Measurements from ENCODE around the gene HSPB7.
"Not testable (repeated sequence)": the region's sequence is repeated elsewhere in the genome, so short reads cannot be mapped to it uniquely, and the experiment has no call there.

The HSPB7 gene

DNA sequence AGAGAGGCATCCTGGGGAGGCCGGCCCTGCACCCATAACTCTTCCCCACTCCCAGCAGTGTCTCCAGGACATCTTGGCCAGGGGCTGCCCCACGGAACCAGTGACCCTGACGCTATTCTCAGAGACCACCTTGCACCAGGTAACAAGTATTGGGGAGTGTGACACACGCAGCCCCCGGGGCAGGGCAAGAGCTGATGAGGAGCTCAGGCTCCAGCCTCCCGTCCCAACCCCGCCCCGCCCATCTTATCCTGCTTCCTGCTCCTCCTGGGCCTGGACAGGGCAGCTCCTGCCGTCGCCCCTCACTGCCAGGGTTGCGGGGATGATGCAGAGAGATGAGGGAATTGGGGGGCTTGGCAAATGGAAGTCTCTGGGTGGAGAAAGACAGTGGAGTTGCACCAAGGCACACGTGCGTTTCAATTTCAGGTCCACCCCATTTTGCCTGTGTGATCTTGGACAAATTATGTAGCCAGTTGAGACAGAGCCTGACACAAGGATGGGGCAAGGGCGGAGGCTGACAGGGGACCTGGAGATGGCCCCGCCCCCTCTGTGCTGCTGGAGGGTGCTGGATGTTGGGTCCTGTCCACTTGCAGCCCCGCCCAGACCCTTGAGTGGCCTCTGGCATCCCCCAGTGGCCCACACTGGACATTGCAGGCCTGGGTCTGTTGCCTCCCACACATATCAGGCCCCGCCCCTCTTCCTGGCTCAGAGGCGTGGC is 14.7 kb upstream of the HSPB7 start:
- no peaks in the 10 kb centered on the region for H3K27me3 ChIP-seq (ENCODE audit: insufficient read depth, poor library complexity, severe bottlenecking)
- peak; percentile 52 to 63 for DNase-seq (ENCODE audit: low read depth in 1 of 2, low spot score in 1 of 2)
- H3K4me3 ChIP-seq (replicated peaks; ENCODE audit: insufficient read depth, low read length): no peak overlapping the region
- no peak overlapping the region for H3K27ac ChIP-seq (replicated peaks)
- TF ChIP-seq SPI1 (IDR thresholded peaks at IDR 0.05; ENCODE audit: borderline replicate concordance, low read depth) (no peak), CTCF (IDR thresholded peaks at IDR 0.05; ENCODE audit: insufficient read depth, low read length) (peak; percentile 68)

DNA sequence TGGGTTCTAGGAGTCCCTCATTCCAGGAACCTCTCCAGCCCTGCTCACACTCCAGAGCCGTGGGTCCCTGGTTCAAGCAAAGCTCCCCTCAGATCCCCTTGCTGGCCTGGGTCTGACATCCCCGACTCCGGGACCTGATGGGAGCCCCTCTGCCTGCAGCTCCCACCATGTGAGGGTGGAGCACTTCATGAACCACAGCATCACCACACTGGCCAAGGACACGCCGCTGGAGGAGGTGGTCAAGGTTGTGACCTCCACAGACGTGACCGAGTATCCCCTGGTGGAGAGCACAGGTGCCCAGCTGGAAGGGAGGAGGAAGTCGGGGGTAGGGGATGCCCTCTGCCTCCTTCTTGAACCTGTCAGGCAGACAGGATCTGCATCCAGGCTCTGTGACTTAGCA is 13.7 kb upstream of the HSPB7 start:
- peaks cover 6% of the 10 kb centered on the region for H3K27me3 ChIP-seq (ENCODE audit: insufficient read depth, poor library complexity, severe bottlenecking)
- H3K4me3 ChIP-seq (replicated peaks; ENCODE audit: insufficient read depth, low read length): no peak overlapping the region
- no peak overlapping the region for H3K27ac ChIP-seq (replicated peaks)
- TF ChIP-seq GABPA (IDR thresholded peaks at IDR 0.05; ENCODE audit: low read depth) (no peak), SPI1 (IDR thresholded peaks at IDR 0.05; ENCODE audit: borderline replicate concordance, low read depth) (no peak), REST (IDR thresholded peaks at IDR 0.05; ENCODE audit: insufficient replicate concordance, low read depth) (no peak), POLR2AphosphoS5 (IDR thresholded peaks at IDR 0.05; ENCODE audit: low read depth) (no peak), CTCF (IDR thresholded peaks at IDR 0.05; ENCODE audit: insufficient read depth, low read length) (no peak)
- no peak for DNase-seq (ENCODE audit: low read depth in 1 of 2, low spot score in 1 of 2)

- peaks cover 9% of the 10 kb centered on the region for H3K27me3 ChIP-seq (ENCODE audit: insufficient read depth, poor library complexity, severe bottlenecking)
- no peak overlapping the region for H3K4me3 ChIP-seq (replicated peaks; ENCODE audit: insufficient read depth, low read length)
- DNase-seq (ENCODE audit: low read depth in 1 of 2, low spot score in 1 of 2): no peak
- TF ChIP-seq REST (IDR thresholded peaks at IDR 0.05; ENCODE audit: insufficient replicate concordance, low read depth): no peak
- no peak overlapping the region for H3K27ac ChIP-seq (replicated peaks)
Observed at GRCh38 chr1:16029288-16029687, 11.4 kb upstream of the HSPB7 start.

DNA sequence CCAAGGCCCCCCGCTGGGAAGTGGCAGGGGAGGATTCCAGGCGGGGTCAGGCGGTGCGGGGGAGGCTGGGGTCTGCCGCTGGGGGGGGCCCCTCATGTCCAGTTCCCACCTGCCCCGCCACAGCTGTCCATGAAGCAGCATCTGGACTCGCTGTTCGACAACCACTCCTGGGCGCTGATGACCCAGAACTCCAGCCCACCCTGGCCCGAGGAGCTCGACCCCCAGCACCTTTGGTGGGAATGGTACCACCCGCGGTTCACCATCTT is 11.1 kb upstream of the HSPB7 start:
- H3K4me3 ChIP-seq (replicated peaks; ENCODE audit: insufficient read depth, low read length); H3K27me3 ChIP-seq (ENCODE audit: insufficient read depth, poor library complexity, severe bottlenecking); H3K27ac ChIP-seq (replicated peaks); DNase-seq (ENCODE audit: low read depth in 1 of 2, low spot score in 1 of 2): not testable (repeated sequence)

DNA sequence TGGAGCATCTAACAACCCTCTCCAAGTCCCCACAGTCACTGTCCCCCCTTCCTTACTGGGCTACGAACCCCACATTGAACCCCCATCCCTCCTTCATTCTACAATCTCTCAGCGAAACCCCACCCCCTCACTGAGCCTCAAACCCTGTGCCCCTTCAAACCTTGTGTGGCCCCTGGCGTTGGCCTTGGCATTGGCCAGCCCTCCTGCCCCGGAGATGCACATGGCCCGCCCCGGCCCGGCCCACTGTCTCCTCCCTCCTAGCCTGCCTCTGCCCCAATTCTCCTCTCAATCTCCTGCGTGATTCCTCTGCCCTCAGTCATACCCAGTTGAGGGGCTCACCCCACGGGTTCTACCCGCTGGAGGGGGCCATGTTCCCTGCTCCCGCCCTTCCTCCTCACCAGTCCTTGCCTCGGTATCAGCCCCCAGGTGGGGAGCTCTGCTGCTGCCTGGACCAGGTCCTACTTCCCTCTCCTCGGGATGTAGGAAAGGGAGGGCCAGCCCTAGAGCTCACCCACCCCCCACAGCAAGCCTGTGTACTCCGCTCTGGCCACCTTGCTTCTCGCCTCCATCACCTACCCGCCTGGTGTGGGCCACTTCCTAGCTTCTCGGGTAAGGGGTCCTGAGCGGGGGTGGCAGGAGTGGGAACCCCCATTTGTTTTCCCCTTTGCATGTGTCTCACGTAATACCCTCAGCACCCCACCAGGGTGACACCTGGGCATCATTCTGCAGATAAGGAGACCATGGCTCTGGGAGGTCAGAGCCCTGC is 10.6 kb upstream of the HSPB7 start:
- no peak for DNase-seq (ENCODE audit: low read depth in 1 of 2, low spot score in 1 of 2)
- Histone ChIP-seq H3K4me3 (replicated peaks; ENCODE audit: insufficient read depth, low read length) (no peak overlapping the region), H3K27me3 (ENCODE audit: insufficient read depth, poor library complexity, severe bottlenecking) (peaks cover 9% of the 10 kb centered on the region), H3K27ac (replicated peaks) (no peak overlapping the region)
- TF ChIP-seq REST (IDR thresholded peaks at IDR 0.05; ENCODE audit: insufficient replicate concordance, low read depth) (no peak), GABPA (IDR thresholded peaks at IDR 0.05; ENCODE audit: low read depth) (no peak)

Measured in HL-60 (cell line).